IMR-90 (cell line): Measurements from ENCODE around the gene KRT71.

Source experiments
- BHLHE40 ChIP-seq: fragments of 150-350 bp; IDR thresholded peaks from 2 replicates; pipeline ENCODE4 v1.6.1; 2016; ENCODE audit warnings: mild to moderate bottlenecking, low read depth, low read length
- CEBPB ChIP-seq: IDR thresholded peaks from 2 replicates; pipeline ENCODE4 v1.6.1; 2012; ENCODE audit warnings: low read depth, low read length, improper control_type of control experiment
- MXI1 ChIP-seq: IDR thresholded peaks from 2 replicates; pipeline ENCODE4 v1.6.1; 2012; ENCODE audit warnings: low read depth, mild to moderate bottlenecking, low read length, moderate library complexity, borderline replicate concordance
- POLR2A ChIP-seq: IDR thresholded peaks from 2 replicates; pipeline ENCODE4 v1.6.1; 2012; ENCODE audit warnings: mild to moderate bottlenecking, low read depth, low read length
- RAD21 ChIP-seq: IDR thresholded peaks from 2 replicates; pipeline ENCODE4 v1.6.1; 2012; ENCODE audit warnings: low read length, improper control_type of control experiment
- SMC3 ChIP-seq: fragments of 150-350 bp; IDR thresholded peaks from 2 replicates; pipeline ENCODE4 v1.6.1; 2016; ENCODE audit warnings: low read depth, mild to moderate bottlenecking, antibody characterized with exemption, low read length, moderate library complexity
- TF ChIP-seq, protein P1 (sequence below): conservative IDR thresholded peaks from 2 replicates; pipeline ENCODE4 v1.5.1; 2012; ENCODE audit warnings: mild to moderate bottlenecking, low read depth, low read length, improper control_type of control experiment
- TF ChIP-seq, protein P2 (sequence below): fragments of 150-350 bp; IDR thresholded peaks from 2 replicates; pipeline ENCODE4 v1.6.1; 2017; ENCODE audit warnings: mild to moderate bottlenecking, antibody characterized with exemption, low read length, low read depth

DNA sequence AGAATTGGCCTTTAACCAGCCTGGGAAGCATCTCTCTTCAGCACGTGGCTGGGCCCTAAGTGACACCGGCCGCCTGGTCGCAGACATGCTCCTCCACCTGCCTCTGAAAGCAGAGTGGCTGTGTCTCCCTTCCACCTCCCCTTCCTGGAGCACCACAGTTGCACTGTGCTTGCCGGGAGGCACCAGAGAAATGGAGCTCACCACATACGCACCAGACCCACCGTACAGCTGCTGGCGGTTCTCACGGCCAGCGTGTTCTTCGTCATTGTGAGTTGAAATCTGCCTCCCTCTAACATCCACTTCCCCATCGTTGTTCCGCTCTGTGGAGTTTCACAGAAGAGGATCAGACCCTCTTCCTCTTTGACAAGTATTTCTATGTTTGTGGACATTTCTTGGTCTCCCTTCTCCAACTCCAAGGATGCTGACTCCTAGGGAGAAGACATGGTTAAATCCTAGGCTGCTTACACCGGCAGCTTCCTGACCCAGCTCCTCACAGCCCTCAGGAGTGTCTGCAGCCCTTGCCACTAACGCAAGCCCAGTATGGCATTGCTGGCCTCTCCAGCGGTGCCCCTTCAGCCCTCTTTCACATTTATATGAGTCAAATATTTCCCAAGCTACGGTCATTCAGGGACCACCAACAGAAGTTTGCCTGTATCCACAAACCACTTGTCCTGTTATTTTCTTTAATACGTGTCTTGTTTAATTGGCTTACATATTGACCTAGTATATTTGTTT lies 21.2 kb downstream of the KRT71 start:
- TF ChIP-seq POLR2A (no peak), RAD21 (no peak), CEBPB (no peak), SMC3 (no peak), MXI1 (no peak), BHLHE40 (no peak)
- TF ChIP-seq, protein P1, sequence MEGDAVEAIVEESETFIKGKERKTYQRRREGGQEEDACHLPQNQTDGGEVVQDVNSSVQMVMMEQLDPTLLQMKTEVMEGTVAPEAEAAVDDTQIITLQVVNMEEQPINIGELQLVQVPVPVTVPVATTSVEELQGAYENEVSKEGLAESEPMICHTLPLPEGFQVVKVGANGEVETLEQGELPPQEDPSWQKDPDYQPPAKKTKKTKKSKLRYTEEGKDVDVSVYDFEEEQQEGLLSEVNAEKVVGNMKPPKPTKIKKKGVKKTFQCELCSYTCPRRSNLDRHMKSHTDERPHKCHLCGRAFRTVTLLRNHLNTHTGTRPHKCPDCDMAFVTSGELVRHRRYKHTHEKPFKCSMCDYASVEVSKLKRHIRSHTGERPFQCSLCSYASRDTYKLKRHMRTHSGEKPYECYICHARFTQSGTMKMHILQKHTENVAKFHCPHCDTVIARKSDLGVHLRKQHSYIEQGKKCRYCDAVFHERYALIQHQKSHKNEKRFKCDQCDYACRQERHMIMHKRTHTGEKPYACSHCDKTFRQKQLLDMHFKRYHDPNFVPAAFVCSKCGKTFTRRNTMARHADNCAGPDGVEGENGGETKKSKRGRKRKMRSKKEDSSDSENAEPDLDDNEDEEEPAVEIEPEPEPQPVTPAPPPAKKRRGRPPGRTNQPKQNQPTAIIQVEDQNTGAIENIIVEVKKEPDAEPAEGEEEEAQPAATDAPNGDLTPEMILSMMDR: no peak
- TF ChIP-seq, protein P2, sequence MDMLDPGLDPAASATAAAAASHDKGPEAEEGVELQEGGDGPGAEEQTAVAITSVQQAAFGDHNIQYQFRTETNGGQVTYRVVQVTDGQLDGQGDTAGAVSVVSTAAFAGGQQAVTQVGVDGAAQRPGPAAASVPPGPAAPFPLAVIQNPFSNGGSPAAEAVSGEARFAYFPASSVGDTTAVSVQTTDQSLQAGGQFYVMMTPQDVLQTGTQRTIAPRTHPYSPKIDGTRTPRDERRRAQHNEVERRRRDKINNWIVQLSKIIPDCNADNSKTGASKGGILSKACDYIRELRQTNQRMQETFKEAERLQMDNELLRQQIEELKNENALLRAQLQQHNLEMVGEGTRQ: no peak
